ENCODE measurements around the gene RMDN3.
A peak's percentile ranks its signal among the peaks of the same experiment; 100 is the strongest.

Gene RMDN3

DNA sequence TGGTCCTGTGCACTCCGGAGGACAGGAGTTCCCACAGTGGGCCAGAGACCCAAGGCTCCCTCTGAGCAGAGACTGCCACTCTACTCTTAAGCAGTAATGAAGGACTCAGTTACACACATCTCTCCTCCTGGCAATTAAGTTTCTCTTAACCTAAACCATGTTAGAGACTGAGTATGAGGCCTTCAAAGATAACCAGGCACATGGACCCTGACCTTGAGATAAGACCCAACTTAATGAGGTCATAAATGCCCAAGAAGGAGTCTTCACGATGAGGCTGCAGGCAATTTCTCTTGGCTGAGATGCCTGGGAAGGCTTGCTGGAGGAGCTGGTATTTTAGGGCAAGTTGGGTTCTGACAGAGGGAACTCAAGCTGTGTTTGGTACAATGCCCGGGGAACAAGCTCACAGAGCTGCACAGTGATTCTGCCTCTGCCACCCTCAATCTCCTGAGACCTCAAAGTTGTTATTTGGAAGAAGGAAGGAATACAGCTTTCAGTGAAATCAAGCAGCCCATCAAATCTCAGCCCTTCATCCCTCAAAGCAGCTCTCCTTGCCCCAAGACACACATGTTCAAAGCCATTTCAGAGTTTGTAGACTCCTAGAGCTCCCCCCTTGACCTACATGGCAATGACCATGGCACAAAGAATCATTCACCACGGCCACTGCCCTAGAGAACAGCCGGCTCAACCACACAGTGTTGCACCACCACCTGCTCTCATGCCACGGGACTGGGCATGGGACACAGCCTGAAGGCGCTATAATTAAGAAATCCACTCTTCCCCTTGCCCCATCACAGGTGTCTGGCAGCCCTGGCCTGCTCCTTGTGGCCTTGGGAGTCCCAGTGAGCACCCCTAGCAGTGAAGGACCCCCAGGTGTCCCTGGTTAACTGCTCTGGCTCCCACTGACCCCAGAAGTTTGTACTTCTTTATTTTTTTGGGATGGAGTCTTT, 7.1 kb downstream of the RMDN3 start:
- H3K36me3 ChIP-seq (ENCODE audit: control insufficient read depth, insufficient read depth, low read length), result peaks cover 10% of the 10 kb centered on the region
- 88 to 92% methylated on average over 7 of the region's 7 CpGs for WGBS, 2 experiments
- no peak overlapping the region for H3K4me3 ChIP-seq (ENCODE audit: insufficient read depth, low read depth, low read length)
- H3K27me3 ChIP-seq (ENCODE audit: control insufficient read depth, insufficient read depth, low read length, poor library complexity, severe bottlenecking), result no peaks in the 10 kb centered on the region
- H3K9me3 ChIP-seq (ENCODE audit: control insufficient read depth, low read length), result no peaks in the 10 kb centered on the region
- H3K4me1 ChIP-seq (ENCODE audit: control insufficient read depth, insufficient read depth, low read length), result no peaks in the 10 kb centered on the region
- no peak overlapping the region for H3K27ac ChIP-seq (ENCODE audit: insufficient read depth, low read depth, low read length, poor library complexity, severe bottlenecking)

DNA sequence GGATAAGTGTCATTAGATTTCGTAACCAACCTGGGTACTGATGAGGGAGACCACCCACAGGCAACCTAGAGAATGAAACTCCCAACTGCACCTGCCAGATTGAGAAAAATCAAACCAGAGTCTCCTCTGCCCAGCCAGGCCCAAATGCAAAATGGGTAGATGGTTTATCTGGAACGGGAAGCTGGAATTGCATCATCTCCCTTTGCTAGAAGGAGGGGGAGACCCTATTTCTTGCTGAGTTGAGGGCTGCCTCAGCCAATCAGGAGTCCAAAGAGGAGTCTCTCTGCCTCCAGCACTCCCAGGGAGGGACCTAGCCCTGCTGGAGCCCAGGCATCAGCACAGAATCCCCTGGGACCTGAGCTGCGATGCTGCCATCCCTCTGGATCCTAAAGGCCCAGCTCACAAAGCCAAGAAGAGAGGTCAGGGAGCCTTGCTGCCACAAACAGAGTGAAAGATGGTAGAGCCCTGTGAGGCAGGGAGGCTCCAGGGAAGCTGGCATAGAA, 8.1 kb downstream of the RMDN3 start:
- Histone ChIP-seq H3K9me3 (ENCODE audit: control insufficient read depth, low read length) (no peaks in the 10 kb centered on the region), H3K36me3 (ENCODE audit: control insufficient read depth, insufficient read depth, low read length) (peaks cover 15% of the 10 kb centered on the region), H3K4me3 (ENCODE audit: insufficient read depth, low read depth, low read length) (no peak overlapping the region), H3K27me3 (ENCODE audit: control insufficient read depth, insufficient read depth, low read length, poor library complexity, severe bottlenecking) (no peaks in the 10 kb centered on the region), H3K4me1 (ENCODE audit: control insufficient read depth, insufficient read depth, low read length) (no peaks in the 10 kb centered on the region), H3K27ac (ENCODE audit: insufficient read depth, low read depth, low read length, poor library complexity, severe bottlenecking) (no peak overlapping the region)
- 89 to 91% methylated on average over 3 of the region's 3 CpGs for WGBS, 2 experiments

DNA sequence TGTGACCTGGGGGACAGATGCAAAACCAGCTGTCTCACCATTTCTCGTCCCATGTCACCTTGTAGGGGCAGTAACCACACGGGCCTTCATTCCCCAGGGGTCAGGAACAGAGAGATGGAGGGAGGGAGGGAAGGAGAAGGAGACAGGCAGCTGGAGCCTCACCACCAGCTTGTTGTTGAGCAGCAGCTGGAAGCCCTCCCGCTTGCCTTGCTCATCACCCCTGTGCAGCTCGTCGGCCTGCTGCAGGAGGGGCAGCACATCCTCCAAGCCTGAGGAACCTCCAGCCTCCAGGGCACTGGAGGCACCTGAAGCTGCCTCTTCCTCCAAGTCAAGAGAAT, 10.3 kb downstream of the RMDN3 start:
- Histone ChIP-seq H3K27me3 (ENCODE audit: control insufficient read depth, insufficient read depth, low read length, poor library complexity, severe bottlenecking) (no peaks in the 10 kb centered on the region), H3K9me3 (ENCODE audit: control insufficient read depth, low read length) (no peaks in the 10 kb centered on the region), H3K4me3 (ENCODE audit: insufficient read depth, low read depth, low read length) (no peak overlapping the region), H3K4me1 (ENCODE audit: control insufficient read depth, insufficient read depth, low read length) (no peaks in the 10 kb centered on the region), H3K27ac (ENCODE audit: insufficient read depth, low read depth, low read length, poor library complexity, severe bottlenecking) (peak overlapping the region; percentile 42), H3K36me3 (ENCODE audit: control insufficient read depth, insufficient read depth, low read length) (peaks cover 15% of the 10 kb centered on the region)
- WGBS, 2 experiments, result 86% methylated on average over 5 of the region's 5 CpGs

DNA sequence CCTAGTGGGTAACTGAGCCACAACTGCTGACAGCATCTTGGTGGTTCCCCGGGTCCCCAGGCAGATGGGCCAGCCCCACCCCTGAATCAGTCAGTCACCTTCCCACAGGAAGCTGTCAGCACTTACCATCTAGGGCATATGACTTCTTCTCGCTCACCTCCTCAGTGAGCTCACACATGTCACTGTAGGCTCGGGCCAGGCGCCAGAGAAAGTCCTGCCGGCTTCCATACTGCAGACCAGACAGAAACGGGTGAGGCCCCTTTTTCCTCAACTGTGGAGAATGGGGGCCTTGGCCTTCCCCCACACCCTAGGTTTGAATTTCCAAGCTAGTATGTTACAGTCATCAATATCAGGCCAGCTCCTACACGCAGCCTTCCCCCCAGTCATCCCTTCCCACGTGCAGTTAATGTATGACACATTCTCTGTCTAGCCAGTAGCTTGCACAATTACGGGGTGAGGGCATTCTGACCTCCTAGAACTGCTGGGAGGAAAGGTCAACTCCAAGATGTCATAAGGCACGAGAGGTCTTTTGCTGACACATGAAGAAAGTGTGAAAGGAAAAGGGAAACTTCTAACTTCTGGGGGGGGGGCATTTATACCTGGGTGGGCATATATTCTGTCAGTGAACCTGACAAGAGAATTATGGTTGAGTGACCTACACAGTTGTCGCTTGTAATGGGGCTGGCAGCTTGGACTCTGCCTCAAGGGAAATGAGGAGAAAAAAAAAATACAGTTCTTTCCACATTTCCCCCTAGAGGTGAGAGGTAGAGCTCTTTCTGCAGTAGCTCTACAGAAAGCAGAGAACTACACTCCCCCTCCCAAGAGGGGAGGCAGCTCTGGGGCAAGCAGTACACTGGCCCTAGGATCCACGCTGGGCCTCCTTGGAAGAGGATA, 10.9 kb downstream of the RMDN3 start:
- no peaks in the 10 kb centered on the region for H3K4me1 ChIP-seq (ENCODE audit: control insufficient read depth, insufficient read depth, low read length)
- WGBS, 2 experiments, result 94 to 95% methylated on average over 12 of the region's 12 CpGs
- no peaks in the 10 kb centered on the region for H3K27me3 ChIP-seq (ENCODE audit: control insufficient read depth, insufficient read depth, low read length, poor library complexity, severe bottlenecking)
- H3K4me3 ChIP-seq (ENCODE audit: insufficient read depth, low read depth, low read length), result no peak overlapping the region
- H3K36me3 ChIP-seq (ENCODE audit: control insufficient read depth, insufficient read depth, low read length), result peaks cover 15% of the 10 kb centered on the region
- no peaks in the 10 kb centered on the region for H3K9me3 ChIP-seq (ENCODE audit: control insufficient read depth, low read length)
- H3K27ac ChIP-seq (ENCODE audit: insufficient read depth, low read depth, low read length, poor library complexity, severe bottlenecking), result no peak overlapping the region

DNA sequence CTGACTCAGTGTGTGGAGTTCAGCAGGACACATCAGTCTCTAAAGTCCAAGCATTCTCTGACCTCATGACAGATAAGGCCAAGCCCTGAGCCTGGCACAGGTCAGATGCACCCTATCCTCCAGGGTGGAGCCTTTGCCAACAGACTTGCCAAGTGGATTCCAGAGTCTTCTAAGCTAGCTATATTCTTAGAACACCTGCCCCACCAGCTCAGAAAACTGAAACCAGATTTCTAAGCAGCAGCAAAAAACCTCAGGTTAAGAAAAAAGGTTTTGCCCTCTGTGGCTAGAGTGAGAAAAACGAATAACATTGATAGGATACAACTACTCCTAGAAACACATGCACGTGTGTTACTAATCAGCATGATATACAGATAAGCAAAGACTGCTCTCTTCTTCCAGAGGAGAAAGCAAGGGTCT, 11.6 kb downstream of the RMDN3 start:
- Histone ChIP-seq H3K9me3 (ENCODE audit: control insufficient read depth, low read length) (no peaks in the 10 kb centered on the region), H3K27me3 (ENCODE audit: control insufficient read depth, insufficient read depth, low read length, poor library complexity, severe bottlenecking) (no peaks in the 10 kb centered on the region), H3K4me1 (ENCODE audit: control insufficient read depth, insufficient read depth, low read length) (no peaks in the 10 kb centered on the region), H3K36me3 (ENCODE audit: control insufficient read depth, insufficient read depth, low read length) (peaks cover 15% of the 10 kb centered on the region), H3K4me3 (ENCODE audit: insufficient read depth, low read depth, low read length) (no peak overlapping the region), H3K27ac (ENCODE audit: insufficient read depth, low read depth, low read length, poor library complexity, severe bottlenecking) (no peak overlapping the region)
- 95 to 96% methylated on average over 2 of the region's 2 CpGs for WGBS, 2 experiments

DNA sequence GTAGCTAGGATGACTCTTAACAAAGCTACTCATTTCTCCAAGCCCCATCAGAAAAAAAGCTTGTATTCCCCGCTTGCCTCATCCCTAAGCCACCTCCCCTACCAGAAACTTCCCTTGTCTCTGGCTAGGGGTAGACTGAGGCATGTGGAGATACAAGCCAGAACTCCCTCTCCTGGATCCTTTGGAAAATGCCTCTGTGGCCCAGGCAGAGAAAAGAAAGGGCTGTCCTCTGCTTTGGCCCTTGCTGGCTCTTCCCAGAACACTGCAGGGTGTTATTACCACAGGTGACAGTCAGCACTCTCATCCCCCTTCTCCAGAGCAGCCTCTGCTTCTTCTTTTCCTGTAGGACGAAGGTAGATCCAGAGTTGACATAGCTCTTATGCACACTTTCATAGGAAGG, 15.2 kb downstream of the RMDN3 start:
- H3K9me3 ChIP-seq (ENCODE audit: control insufficient read depth, low read length), result no peaks in the 10 kb centered on the region
- no peak overlapping the region for H3K4me3 ChIP-seq (ENCODE audit: insufficient read depth, low read depth, low read length)
- no peak overlapping the region for H3K27ac ChIP-seq (ENCODE audit: insufficient read depth, low read depth, low read length, poor library complexity, severe bottlenecking)
- H3K36me3 ChIP-seq (ENCODE audit: control insufficient read depth, insufficient read depth, low read length), result peaks cover 26% of the 10 kb centered on the region
- 89 to 91% methylated on average over 2 of the region's 2 CpGs for WGBS, 2 experiments
- H3K4me1 ChIP-seq (ENCODE audit: control insufficient read depth, insufficient read depth, low read length), result no peaks in the 10 kb centered on the region
- H3K27me3 ChIP-seq (ENCODE audit: control insufficient read depth, insufficient read depth, low read length, poor library complexity, severe bottlenecking), result no peaks in the 10 kb centered on the region

DNA sequence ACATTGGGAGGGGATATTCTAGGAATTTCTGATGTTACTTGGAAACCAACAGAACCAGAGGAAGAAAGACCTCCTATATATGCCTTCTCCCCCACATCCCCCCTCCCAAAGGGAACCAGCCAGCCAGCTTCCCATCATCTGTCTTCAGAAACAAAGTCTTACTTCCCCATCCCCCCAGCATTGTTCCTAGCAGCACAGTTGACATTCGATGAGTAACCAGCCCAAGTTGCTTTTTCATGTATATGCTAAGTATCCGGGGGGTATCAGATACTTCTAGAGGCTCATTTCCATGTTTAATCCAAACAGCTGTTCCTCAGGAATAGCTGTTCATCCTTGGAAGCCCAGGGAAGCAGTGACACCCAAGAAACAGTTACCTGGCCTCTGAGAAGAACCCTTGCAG, 16.0 kb downstream of the RMDN3 start:
- Histone ChIP-seq H3K9me3 (ENCODE audit: control insufficient read depth, low read length) (no peaks in the 10 kb centered on the region), H3K27me3 (ENCODE audit: control insufficient read depth, insufficient read depth, low read length, poor library complexity, severe bottlenecking) (no peaks in the 10 kb centered on the region), H3K4me1 (ENCODE audit: control insufficient read depth, insufficient read depth, low read length) (no peaks in the 10 kb centered on the region), H3K4me3 (ENCODE audit: insufficient read depth, low read depth, low read length) (no peak overlapping the region), H3K36me3 (ENCODE audit: control insufficient read depth, insufficient read depth, low read length) (peaks cover 31% of the 10 kb centered on the region), H3K27ac (ENCODE audit: insufficient read depth, low read depth, low read length, poor library complexity, severe bottlenecking) (no peak overlapping the region)
- WGBS, 2 experiments, result 21 to 33% methylated on average over 2 of the region's 2 CpGs

DNA sequence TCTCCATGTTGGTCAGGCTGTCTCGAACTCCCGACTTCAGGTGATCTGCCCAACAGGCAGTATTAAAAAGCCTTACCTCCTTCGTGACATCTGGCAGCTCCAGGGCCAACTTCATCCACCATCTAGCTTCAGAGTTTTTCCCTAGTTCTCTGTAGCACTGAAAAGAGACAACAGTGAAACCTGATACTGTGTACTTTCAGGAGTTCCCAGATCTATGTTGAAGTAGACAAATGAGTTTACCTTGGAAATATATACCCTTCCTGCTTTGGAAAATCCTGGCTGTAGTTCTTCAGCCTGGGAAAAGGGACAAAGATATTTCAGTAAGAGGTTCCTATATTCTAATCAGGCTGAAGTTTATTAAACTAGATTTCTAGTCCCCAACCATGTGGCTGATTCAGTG, 18.0 kb downstream of the RMDN3 start:
- H3K27me3 ChIP-seq (ENCODE audit: control insufficient read depth, insufficient read depth, low read length, poor library complexity, severe bottlenecking), result no peaks in the 10 kb centered on the region
- H3K27ac ChIP-seq (ENCODE audit: insufficient read depth, low read depth, low read length, poor library complexity, severe bottlenecking), result no peak overlapping the region
- H3K4me1 ChIP-seq (ENCODE audit: control insufficient read depth, insufficient read depth, low read length), result no peaks in the 10 kb centered on the region
- H3K36me3 ChIP-seq (ENCODE audit: control insufficient read depth, insufficient read depth, low read length), result peaks cover 18% of the 10 kb centered on the region
- no peaks in the 10 kb centered on the region for H3K9me3 ChIP-seq (ENCODE audit: control insufficient read depth, low read length)
- no peak overlapping the region for H3K4me3 ChIP-seq (ENCODE audit: insufficient read depth, low read depth, low read length)
- WGBS, 2 experiments, result 93 to 96% methylated on average over 3 of the region's 3 CpGs

DNA sequence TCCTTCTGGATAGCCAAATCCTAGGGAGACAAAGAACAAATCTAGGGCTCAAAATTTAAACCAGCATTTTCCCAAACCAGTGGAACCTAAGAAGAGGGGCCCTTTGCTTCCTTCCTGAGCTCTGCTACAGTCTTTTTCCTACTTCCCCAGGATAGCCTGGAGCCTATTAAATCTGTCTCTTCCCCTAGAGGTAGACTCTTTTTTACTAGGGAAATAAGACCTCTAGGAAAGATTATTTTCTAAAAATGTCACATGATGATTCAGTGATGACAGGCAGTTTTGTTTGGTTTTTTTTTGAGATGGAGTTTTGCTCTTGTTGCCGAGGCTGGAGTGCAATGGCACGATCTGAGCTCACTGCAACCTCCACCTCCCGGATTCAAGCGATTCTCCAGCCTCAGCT, 18.5 kb downstream of the RMDN3 start:
- no peaks in the 10 kb centered on the region for H3K9me3 ChIP-seq (ENCODE audit: control insufficient read depth, low read length)
- H3K36me3 ChIP-seq (ENCODE audit: control insufficient read depth, insufficient read depth, low read length), result peaks cover 20% of the 10 kb centered on the region
- no peak overlapping the region for H3K4me3 ChIP-seq (ENCODE audit: insufficient read depth, low read depth, low read length)
- H3K27me3 ChIP-seq (ENCODE audit: control insufficient read depth, insufficient read depth, low read length, poor library complexity, severe bottlenecking), result no peaks in the 10 kb centered on the region
- no peak overlapping the region for H3K27ac ChIP-seq (ENCODE audit: insufficient read depth, low read depth, low read length, poor library complexity, severe bottlenecking)
- no peaks in the 10 kb centered on the region for H3K4me1 ChIP-seq (ENCODE audit: control insufficient read depth, insufficient read depth, low read length)
- 93 to 98% methylated on average over 4 of the region's 4 CpGs for WGBS, 2 experiments

DNA sequence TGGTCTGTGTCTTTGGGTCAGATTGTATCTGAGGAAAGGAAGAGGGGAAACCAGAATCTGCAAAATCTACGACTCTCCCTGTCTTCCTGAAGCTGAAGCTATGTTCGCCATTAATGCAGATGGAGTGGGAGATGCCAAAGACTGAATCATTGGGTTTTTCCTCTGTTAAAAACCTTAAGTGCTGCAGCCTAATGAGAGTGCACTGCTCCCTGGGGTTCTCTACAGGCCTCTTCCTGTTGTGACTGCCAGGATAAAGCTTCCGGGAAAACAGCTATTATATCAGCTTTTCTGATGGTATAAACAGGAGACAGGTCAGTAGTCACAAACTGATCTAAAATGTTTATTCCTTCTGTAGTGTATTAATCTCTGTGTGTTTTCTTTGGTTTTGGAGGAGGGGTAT, 24.0 kb downstream of the RMDN3 start:
- Histone ChIP-seq H3K4me1 (ENCODE audit: control insufficient read depth, insufficient read depth, low read length) (no peaks in the 10 kb centered on the region), H3K36me3 (ENCODE audit: control insufficient read depth, insufficient read depth, low read length) (peaks cover 31% of the 10 kb centered on the region), H3K9me3 (ENCODE audit: control insufficient read depth, low read length) (no peaks in the 10 kb centered on the region), H3K27me3 (ENCODE audit: control insufficient read depth, insufficient read depth, low read length, poor library complexity, severe bottlenecking) (no peaks in the 10 kb centered on the region), H3K4me3 (ENCODE audit: insufficient read depth, low read depth, low read length) (no peak overlapping the region), H3K27ac (ENCODE audit: insufficient read depth, low read depth, low read length, poor library complexity, severe bottlenecking) (no peak overlapping the region)
- 94 to 98% methylated on average over 3 of the region's 3 CpGs for WGBS, 2 experiments
